ENCODE data around the gene NALCN.

NALCN gene

DNA sequence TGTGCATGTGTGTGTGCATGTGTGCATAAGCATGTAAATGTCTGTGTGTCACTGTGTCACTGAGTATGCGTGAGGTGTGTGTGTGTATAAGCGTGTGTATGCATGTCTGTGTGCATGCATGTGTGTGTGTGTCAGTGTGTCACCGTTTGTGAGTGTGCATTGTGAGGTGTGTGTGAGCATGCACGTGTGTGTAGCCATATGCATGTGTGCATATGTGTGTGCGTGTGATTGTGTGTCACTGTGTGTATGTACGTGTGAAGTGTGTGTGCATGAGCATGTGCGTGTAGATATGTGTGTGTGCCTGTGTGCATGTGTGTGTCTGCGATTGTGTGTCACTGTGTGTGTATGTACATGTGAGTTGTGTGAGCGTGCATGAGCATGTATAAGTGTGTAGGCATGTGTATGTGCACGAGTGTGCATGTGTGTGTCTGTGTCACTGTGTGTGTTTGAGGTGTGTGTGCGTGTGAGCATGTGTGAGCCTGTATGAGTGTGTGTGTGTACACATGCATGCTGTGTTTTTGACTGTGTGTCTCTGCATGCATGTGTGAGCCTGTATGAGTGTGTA lies 144.5 kb downstream of the NALCN start:
- no peak for DNase-seq

DNA sequence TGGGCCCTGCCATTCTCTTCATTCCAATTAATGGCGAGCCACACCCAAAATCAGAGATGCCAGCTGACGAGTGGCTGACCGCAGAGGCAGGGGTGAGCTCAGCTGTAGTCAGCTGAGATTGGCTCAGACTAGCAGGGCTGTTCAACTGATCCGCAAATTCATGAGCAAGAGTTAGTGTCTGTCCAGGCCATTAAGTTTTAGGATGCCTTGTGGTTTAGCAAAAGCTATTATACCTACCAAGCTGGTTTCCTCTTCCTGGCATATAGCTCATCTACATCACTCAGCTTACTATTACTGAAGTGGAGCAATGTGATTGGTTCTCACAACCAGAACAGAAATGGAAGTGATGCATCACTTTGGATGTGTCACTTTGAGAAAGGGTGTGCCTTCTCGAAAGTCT lies 148.7 kb downstream of the NALCN start:
- no peak for DNase-seq

DNA sequence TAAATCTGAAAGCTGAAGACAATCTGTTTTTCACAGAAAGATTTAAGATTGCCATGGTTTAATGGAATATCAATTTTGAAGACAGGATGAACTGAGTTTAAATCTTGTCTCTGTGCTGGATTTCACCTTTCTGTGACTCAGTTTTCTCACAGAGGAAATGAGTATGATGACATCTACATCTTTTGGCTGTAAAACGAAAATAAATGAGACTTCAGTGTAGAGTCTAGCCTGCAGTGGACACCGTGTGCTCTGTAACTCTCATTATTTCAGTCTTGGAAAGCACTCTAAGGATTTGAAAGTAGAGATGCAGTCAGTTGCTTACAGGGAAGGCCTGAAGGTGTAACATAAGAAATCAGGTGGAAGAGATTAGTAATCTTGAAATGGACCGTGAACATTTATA lies 150.4 kb downstream of the NALCN start:
- DNase-seq, result no peak

DNA sequence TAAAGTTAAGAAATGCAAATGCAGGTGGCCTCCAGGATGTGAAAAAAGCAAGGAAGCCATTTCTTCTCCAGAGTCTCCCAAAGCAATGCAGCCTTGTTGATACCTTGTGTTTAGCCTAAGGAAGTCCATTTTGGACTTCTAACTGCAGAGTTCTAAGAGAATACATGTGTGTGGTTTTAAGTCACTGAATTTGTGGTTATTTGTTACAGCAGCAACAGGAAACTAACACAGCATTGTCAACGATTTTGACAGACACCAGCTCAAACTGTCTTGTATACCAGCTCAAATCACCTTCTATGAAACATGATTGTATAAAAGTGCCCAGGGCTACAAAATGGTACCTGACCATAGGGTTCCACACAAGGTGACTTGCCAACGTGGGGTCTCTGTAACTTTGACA lies 151.4 kb downstream of the NALCN start:
- DNase-seq, result no peak

DNA sequence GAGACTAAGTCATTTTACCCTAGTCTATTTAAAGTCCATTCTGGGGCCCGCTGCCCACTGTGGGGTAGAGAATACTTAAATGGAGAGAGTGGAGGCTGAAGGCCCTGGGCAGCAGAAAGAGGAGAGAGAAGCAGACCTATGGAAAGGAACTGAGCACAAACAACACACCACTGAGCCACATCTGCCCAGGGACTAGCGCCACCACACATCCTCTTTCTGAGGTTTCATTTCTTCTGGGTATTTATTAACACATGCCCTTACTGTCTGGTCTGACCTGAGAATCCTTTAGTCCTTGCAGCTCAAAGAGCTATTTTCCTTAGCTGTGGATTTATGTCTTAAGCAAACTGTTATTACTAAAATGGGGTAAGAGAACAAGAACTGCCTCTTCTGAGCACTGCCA lies 154.0 kb downstream of the NALCN start:
- no peak for DNase-seq

DNA sequence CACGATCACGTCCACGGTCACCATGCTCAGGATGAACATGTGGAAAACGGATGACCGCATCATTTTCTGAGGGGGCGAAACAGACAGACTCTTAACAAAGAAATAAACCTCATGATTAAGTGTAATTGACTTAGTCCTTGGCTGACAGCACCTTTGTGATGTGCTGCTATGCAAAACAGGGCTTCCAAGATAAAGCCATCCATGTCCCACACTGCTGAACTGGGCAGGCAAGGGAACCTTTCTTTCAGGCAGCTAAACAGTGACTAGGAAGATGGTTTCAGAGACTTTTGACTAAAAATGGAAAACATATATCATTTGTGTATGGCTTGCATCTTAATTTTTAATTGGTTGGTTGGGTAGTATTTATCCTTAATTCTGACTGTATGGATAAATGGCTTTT lies 157.8 kb downstream of the NALCN start:
- no peak for DNase-seq

DNA sequence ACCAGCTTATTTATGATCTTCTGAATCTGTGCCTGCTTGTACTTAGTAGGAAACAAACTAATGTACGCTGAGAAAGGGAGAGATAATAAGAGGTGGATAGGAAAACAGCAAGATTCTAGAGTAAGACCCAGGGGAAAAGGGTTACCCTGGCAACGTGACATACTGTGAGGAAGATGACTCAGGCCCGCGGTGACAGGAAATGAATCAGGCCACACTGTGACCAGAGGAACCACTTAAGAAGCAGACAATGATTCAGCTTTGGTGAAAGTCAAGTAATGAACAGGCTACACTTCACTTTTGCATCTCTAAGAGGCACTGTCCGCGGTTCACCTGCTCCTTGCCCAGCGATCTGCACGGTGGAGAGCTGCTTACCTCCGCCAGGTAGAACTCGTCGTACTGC lies 158.2 kb downstream of the NALCN start:
- peak; percentile 54 for DNase-seq

DNA sequence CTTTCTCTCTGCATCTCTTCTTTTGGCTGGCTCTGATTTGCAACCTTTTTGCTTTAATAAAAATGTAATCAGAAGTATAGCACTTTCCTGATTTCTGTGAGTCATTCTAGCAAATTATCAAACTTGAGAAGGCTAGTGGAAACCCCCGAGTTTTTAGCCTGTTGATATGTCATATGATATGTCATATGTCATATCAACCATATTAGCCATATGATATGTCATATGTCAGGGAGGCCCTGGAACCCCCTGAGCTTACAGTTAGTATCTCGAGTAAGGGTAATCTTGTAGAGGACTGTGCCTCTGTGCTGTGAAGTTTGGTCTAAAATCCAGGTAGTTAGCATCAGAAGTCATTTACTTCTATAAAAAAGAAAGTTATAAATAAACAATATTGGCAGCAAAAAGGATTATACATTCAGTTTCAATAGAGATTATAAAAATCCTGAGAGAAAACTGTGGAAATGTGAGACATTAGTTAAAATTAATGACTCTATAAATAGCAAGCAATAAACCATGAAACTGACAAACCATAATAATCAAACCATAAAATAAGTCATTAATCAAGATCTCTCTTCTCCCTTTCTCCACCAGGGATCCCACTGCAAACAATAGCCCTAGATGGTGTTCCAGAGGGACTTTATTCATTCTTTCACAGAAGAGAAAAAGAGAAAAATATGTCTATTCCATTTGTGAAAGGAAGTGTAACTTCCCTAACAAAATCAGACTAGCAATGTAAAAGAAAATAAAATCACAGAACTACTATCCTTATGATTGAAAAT lies 167.4 kb downstream of the NALCN start:
- no peak for DNase-seq

DNA sequence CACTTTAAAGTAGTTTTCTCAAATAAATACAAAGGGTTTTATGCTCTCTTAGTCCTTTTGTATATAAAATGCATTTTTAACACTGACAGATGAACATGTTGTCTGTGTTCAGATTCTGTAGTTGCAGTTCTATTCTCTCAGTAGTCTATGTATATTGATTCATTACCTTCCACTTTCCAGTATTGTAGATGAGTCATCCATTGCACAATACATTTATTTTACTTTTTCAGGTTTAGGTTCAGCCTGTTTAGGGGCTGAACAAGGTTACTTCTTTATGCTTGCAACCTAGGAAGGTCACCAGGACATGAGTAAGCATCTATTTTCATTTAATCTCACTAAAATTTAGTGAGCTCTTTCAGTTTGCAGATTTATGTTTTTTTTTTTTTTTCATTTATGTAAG lies 173.6 kb downstream of the NALCN start:
- DNase-seq, result no peak

DNA sequence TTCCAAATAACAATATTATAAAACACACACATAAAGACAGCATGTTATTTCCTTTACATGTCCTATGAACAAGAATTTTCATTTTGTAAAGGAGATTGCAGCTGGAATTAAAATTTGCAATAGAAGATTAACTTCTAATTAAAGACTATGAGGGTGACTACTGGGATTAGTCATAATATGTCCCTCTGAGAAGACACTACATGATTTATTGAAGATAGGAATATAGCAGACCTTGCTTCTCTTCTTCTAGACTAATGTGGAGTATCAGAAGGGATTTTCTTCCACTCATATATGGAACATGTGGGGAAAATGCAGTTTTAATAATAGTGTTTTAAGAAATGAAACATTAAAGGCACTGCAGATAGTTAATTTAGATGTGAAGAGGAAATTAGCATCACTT lies 177.8 kb downstream of the NALCN start:
- no peak for DNase-seq

DNA sequence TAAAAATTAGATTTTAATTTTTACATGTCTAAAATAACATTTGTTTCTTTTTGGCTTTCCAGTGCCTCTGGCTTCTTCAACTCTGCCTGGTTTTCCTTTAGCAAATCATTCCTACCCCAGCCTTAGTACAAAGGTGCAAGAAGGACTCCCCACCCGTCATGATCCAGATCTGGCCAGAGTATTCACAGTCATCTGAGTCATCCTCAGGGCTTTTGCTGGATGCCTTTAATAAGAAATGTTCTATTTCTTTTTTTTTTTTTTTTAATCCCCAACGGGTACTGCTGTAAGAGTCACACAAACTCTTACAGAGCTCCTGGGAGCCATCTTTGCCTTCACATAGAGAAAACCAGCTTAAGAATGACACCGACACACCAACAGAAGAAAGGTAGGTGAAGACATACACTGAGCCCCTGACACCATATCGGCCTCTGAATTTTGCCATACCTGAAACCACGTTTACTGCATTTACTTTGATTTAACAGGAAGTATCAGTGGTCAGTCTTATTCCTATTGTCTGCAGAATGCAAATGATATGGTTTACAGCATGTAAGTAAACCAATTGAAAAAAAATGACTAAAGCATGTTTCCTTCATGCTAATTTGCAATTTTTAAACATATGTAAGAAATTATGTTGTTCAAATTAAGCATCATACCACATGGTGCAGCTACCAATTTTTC lies 184.4 kb downstream of the NALCN start:
- DNase-seq, result no peak

DNA sequence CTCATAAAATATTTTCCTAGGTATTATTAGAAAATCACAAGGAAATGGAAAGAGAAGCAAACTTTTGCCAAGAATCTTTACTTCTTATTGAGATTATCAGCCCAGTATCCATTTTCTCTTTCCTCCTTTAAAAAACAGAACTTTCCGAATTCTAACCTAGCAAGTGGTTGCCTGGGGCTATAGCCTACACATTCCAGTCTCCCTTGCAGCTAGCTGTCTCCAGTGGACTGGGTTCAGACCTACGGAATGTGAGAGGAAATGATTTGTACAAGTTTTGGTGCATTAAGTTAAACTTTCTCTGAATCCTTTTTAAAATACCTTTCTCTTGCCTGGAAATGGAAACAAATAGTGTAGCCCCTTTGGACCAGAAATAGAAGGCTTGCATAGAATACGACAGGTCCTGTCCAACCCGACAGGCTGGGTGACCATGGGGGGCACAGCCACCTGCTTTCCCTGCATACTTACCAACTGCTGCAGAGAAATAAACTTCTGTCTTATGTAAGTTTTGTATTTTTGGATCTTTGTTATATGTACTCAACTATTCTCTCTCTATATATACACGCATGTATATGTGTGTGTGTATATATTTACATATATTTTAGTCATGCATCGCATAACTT lies 185.9 kb downstream of the NALCN start:
- no peak for DNase-seq

DNA sequence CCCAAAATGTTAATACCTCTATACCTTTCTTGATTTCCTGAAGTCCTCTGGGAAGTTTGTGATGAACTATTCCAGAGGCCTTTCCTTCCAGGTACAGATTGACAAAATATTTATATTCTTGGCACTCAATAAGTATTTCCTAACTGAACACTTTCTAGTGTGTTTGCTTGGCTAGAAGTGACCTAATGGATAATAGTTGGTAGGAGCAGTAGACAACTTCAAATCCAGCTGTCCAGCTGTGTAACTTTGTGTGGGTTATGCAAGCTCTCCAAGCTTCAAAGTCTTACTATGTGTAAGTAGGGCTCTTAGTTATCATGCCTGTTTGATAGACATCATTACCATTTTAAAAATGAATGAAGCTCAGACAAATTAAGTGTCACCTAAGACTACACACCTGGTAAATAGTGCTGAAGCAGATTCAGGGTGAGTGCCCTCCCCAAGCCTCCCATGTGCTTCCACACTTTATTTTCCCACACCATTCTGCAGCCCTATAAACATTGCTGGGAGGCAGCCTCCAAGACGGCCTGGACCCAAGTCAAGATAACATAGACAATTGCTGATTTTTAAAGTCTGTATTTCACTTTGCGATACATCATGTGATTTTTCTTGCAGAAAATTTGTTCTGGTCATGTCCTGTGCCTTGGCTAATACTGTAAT lies 196.6 kb downstream of the NALCN start:
- no peak for DNase-seq

DNA sequence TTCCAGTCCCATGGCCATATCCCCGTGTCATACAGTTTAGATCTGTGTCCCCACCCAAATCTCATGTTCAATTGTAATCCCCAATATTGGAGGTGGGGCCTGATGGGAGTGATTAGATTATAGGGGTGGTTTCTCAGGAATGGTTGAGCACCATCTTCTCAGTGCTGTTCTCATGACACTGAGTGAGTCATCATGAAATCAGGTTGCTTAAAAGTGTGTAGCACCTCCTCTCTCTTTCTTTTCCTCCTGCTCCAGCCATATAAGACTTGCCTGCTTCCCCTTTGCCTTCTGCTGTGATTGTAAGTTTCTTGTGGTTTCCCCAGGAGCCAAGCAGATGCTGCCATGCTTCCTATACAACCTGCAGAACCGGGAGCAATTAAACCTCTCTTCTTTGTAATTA lies 197.8 kb downstream of the NALCN start:
- no peak for DNase-seq

DNA sequence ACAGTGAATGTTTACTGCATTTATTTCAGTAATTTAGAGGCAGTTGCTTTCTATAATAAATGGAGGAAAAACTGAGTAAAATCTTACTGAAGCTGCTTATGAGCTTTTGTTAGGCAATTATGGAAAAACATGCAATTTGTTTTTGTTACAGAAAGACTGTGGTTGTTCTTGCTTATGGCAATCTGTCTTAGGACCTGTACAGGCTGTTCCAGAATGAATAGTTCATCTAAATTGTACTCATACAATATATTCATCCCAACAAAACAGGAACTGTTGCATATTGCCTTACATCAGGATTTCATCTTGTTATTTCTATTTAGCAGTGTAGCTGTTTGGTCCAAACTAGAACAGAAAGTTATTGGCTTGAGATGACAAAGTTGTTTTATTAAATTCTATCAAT lies 199.2 kb downstream of the NALCN start:
- DNase-seq, result no peak

DNA sequence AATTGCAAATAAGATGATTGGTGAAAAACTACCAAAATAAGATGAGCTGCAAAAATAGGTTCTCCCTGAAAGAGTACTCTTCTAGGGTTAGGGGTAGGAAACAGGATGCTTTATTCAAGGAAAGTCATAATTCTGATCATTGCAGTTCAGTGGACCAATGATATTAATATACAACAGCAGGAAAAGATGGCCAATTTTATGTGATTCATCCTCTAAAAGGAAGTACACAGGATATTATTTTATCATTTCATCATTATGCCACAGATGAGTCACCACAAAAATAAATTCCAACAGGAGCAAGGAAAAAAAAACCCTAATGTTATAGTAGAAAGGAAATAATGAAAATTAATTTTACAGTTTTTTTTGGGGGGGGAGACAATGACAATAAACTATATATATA lies 205.0 kb downstream of the NALCN start:
- no peak for DNase-seq

DNA sequence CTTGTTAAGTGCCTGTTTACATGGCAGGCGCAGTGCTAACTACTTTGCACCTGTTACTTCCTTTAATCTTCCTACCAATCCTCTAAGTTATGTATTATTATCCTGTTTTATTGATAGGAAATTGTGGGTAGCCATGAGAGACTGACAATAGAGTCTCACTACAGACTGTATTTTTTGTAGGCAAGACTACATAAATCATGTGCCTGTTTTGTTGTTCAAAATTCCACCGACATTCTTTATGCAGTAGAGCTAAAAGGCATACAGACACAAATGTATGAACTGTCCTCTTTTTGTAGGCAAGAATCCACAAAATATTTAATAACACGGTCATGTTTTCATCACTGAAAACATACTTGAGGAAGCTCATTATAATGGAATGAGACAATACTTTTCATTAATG lies 205.5 kb downstream of the NALCN start:
- no peak for DNase-seq

DNA sequence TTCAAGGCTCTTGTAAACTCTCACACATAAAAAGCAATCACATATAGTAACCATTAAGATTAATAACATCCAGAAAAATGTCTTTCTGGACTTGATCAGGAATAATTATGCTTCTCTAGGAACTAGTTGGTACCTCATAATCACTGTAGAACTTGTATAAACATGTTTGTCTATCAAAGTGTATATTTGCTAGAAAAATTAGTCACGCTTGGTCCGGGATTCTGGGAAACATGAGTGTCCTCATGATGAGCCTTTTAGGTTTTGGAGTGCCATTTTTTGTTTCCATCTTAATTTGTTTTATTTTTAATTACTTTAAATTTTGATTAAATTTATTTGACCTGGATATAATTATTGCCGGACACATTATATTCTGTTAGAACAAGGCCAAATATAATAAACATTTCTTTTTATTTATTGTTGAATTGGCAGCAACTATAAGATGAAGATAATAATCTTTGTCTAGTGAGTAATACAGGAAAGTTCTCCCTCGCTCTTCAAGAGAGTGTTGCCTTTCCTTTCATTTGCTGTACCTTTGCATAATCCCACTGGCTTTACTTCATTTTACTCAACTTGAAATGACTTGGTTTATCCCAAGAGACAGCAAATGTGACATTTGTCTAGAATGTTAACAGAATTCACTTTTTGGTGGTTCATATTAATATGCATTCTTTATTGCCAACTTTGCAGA lies 207.0 kb downstream of the NALCN start:
- DNase-seq, result no peak

DNA sequence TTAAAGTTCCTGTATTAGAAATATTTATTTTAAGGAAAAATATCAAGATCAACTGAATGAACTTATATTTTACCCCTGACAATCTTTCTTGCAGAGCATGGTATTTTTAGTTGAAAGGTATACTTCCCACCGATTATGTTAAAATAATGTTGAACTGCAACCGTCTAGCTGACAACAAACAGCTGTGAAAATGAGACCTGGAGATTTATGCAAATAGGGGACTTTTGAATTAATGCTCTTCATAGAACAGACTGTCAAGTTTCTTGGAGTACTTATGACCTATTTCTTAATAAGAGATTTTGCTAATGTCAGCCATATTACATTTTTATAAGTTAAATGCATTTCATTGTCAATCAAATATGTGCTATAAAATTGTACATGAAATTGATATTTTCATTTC lies 210.9 kb downstream of the NALCN start:
- DNase-seq, result no peak

DNA sequence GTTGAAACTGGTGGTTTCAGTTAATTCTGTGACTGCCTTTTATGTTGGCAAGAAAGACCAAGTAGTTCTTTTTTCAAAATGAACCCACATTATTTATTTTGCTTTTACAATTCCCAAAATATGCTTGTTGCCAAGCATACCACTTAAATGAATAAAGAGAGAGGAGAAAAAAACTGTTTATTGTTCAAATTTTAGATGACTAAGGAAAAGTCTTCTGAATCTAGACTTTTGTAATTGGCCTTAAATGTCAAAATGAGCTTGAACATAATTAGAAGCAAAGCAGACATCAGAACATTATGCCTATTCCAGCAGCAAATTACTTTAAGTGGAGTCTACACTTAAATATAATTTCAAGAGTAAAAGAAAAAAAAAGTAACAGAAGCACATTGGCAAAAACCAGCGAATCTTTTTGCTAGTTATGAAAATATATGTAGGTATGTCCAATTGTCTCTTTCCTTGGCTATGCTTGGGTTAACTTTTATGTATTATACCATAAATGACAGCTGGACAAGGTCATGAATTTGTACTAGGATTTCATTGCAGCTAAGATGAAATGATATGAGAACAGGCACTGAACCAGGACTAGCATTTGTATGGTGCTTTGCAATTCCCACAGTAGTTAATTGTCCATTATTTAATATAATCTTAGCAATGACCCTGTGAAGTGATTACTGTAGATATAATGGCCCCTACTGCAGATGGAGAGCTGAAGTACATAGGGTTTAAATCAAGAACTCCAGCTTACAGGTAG lies 211.9 kb downstream of the NALCN start:
- DNase-seq, result no peak

DNA sequence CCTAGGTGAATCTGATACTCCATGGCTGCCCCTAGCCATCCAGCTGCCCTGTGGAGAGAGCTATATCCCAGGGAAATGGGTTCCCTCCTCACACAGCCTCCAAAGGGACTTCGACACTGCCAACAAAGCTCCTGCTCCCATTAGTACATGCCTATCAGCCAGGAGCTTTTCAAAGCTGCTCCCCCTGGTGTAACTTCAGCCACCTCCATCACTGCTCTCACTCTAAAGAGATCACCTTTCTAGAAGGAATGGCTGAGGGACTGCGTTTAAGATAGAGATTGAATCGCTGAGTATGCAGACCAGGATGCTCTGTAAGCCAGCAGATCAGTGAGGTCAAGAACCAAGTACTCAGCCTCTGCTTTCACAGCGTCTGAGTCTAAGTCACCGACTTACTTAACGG lies 213.7 kb downstream of the NALCN start:
- no peak for DNase-seq

DNA sequence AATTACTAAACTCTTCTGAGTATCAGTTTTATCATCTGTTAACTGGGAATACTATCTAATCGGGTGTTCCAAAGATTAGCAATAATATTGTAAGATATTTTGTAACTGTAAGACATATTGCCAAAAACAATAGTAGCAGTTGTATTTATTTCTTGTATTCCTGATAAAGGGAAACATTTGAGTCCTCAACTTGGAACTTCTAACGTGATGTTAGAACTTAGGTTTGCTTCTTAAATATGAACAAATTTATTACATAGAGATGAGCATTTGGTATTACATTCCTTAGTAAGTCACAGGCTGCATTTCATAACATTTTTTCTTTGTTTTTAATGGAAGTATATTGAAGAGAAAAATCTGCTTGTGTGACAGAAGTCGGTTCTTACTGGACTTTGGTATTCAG lies 225.3 kb downstream of the NALCN start:
- no peak for DNase-seq

Measured in activated naive CD4-positive, alpha-beta T cell treated with Interleukin-2 at 50 U/mL for 16 hours (primary cell).